A204.1 (cell line): Measurements from ENCODE around the gene CD55.

Experiments used
- FAIRE-seq: peaks from 2 replicates; lab custom pipeline; 2012; peaks lifted over from hg19 to GRCh38; lab: Jason Lieb, UNC

Gene CD55

GRCh38 chr1:207321079-207321789 lies at the start of gene CD55:
Gene CD55 (plus strand): TSS chr1:207321678. CDS start chr1:207321766, 88 bp downstream.
- FAIRE-seq: no peak

GRCh38 chr1:207274882-207275281 lies 46.6 kb upstream of the CD55 start:
- no peak for FAIRE-seq

DNA sequence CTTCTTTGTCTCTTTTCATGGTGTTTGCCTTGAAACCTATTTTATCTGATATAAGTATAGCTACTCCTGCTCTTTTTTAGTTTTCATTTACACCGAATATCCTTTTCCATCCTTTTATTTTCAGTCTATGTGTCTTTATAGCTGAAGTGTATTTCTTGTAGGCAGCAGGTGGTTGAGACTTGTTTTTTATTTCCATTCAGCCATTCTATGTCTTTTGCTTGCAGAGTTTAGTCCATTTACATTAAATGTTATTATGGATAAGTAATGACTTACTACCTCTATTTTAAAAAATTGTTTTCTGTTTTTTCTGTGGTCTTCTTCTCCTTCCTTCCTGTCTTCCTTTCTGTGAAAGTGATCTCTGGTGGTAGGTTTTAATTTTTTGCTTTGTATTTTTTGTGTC lies 45.0 kb upstream of the CD55 start:
- no peak for FAIRE-seq

DNA sequence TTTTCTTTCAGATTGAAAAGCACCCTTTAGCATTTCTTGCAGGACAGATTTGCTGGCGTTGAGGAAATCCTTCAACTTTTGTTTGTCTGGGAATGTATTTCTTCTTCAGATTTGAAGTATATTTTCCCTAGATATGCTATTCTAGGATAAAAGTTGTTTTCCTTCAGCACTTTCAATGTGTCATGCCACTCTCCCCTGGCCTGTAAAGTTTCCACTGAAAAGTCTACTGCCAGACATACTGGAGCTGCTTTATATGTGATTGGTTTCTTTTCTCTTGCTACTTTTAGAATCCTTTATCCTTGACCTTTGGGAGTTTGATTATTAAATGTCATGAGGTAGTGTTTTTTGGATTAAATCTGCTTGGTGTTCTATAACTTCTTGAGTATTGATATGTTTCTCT lies 44.2 kb upstream of the CD55 start:
- no peak for FAIRE-seq

GRCh38 chr1:207279652-207280051 lies 41.8 kb upstream of the CD55 start:
- FAIRE-seq: no peak

DNA sequence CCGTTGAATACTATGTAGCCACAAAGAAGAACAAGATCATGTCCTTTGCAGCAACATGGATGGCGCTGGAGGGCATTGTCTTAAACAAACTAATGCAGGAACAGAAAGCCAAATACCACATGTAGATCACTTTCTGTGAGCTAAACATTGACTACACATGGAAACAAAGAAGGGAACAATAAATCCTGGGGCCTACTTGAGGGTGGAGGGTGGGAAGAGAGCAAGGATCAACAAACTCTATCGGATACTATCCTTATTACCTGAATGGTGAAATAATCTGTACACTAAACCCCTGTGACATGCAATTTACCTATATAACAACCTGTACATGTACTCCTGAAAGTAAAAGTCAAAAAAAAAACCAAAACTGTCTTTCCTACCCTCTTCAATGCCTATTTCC lies 40.8 kb upstream of the CD55 start:
- no peak for FAIRE-seq

DNA sequence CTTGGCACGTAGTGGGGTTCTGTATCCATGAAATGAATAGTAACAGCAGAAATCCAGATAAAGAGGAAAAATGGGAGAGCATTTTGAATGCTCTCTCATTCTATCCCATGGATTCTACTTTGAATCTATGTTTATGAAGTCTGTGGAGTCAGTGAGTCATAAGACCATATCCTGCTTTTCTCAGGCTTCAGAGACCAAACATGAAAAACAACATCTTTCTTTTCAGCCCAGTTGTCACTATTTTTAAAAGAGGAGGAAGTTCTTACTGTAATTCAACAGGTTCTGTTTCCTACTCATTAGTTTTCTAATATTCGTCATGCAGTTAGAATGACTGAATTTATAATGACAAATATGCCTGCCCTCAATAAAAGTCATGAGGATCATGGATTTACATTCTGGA lies 39.4 kb upstream of the CD55 start:
- no peak for FAIRE-seq

DNA sequence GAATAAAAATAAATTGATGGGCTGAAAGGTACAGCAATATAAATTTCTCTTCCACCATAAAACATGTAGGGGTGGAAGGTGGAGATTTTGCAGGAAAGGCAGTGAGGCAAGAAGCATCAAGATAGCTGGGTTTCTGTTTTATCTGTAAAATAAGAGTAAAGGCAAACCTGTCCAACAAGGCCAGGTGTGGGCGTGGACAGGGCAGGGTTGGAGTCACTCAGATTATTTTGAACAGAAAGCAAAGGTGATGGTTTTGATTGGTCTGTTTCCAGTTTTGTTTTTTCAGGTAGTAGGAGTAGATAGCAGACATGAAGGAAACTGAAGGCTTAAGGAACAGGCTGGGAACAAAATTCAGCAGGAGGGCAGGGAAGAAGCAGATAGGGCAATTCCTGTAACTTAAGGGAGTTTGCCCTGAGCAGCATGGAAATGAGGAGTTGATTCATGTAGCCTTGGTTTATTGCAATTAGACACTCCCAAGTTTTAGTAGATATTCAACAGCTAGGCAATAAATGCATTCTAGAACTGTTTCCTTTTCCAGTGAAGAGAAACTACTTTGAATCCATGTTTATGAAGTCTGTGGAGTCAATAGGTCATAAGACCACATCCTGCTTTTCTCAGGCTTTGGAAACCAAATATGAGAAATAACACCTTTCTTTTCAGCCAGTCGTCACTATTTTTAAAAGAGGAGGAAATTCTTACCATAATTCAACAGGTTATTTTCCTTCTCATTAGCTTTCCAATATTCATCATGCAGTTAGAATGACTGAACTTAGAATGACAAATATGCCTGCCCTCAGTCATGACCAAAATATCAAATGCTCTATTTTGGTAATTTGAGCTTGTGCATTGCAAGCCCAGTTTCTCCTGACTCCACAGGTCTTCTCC lies 38.7 kb upstream of the CD55 start:
- no peak for FAIRE-seq

- FAIRE-seq: no peak
Observed at GRCh38 chr1:207283421-207283820, 38.1 kb upstream of the CD55 start.

- FAIRE-seq: no peak
Observed at GRCh38 chr1:207284209-207284897, 37.1 kb upstream of the CD55 start.

DNA sequence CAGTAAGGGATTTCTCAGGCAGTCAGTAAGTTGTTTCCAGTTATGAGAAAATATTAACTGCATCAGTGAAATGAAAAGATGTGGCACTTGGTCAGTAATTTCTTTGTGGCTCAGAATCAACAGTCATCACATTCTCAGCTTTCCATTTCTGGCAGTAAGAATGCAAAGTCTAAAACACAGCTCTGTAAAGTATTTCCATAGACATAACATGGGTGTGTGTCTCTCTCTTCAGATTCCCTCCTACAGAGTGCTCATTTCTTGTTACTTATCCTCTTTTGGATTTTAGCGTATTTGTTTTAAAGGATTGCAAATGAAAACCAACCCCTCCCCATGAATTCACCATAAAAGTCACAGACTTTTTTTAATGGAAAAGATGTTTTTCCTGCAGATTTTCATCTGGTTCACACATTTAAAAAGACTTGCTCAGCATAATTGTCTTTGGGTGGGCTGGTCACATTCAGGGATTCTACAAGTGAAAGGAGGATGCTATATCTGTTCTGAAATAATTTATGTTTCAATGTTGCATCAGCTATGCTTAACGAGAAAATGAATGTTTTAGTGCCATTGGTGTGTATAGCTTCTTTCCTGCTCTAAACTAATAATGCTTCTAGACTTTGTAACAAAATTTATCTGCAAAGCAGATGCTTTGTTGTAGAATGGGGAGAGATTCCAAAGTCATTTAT lies 34.6 kb upstream of the CD55 start:
- FAIRE-seq: no peak

- FAIRE-seq: no peak
Observed at GRCh38 chr1:207288315-207288714, 33.2 kb upstream of the CD55 start.

DNA sequence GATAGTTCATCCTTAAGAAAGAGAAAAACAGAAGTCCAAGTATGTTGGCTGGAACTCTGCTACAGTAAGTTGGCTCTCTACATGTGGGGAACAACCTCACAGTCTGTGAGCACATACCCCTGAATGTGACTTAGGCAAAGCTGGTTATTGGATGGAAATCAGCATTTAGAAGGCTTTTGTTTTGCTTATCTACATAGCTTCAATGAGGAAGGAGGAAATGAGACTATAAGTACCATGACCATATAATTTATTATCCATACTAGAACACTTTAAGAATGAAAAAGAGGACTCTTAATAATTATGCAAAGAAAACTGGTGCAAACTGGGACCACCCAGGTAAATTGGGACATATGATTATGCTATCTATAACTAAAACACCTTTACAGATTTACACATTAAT lies 31.7 kb upstream of the CD55 start:
- FAIRE-seq: no peak

GRCh38 chr1:207291723-207292122 lies 29.8 kb upstream of the CD55 start:
- no peak for FAIRE-seq

- FAIRE-seq: no peak
Observed at GRCh38 chr1:207298186-207298585, 23.3 kb upstream of the CD55 start.

- FAIRE-seq: no peak
Observed at GRCh38 chr1:207298636-207299398, 22.7 kb upstream of the CD55 start.

- FAIRE-seq: no peak
Observed at GRCh38 chr1:207300970-207301369, 20.5 kb upstream of the CD55 start.

- no peak for FAIRE-seq
Observed at GRCh38 chr1:207302618-207303393, 18.7 kb upstream of the CD55 start.

GRCh38 chr1:207304710-207305488 lies 16.6 kb upstream of the CD55 start:
- FAIRE-seq: no peak

DNA sequence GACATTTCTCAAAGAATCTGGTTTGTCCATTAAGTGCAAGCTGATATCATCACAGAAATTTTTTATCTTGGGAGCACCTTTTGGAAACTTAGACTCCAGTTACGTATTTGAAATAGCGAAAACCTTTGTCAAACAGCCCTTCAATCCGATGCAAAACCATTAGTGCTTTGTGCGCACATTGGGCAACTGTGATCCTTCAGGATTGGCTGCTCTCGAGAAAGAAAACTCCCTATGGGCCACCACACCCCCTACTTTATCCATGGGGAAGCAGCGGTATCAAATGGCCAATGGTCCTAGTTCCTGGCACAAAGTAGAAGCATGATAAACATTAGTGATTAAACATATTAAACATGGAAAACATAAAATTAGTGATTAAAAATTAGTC lies 16.0 kb upstream of the CD55 start:
- no peak for FAIRE-seq
